CD14-positive monocyte (primary cell): Measurements from ENCODE around the gene BDNF. TPM values are rescaled to one million over a fixed set of nuclear protein-coding genes. Genes with fewer than 3 reads are reported as not detected.

Source experiments
- DNase-seq, 3 donors: peaks; one replicate each; pipeline ENCODE4 v3.0.0-alpha.2; 2011 to 2022
- H2AFZ ChIP-seq: 2 replicates; pipeline ENCODE4 v1.6.0; 2012; ENCODE audit warnings: mild to moderate bottlenecking, low read depth, low read length, inconsistent platforms; ENCODE audit not compliant: insufficient read depth, poor library complexity, severe bottlenecking
- H3K27ac ChIP-seq, 2 donors: 1 replicate in 1 of 2; 2 replicates in 1 of 2; pipeline ENCODE4 v1.5.1; 2012 to 2013; ENCODE audit warnings: low read length in 2 of 2, control low read depth in 1 of 2, inconsistent platforms in 1 of 2, low read depth in 1 of 2, mild to moderate bottlenecking in 1 of 2
- H3K27me3 ChIP-seq, 2 donors: one replicate each; pipeline versions ENCODE4 v1.6.0 to v1.6.1; 2011 to 2013; ENCODE audit warnings: low read length in 2 of 2; ENCODE audit not compliant: control insufficient read depth in 2 of 2, insufficient read depth in 2 of 2
- H3K36me3 ChIP-seq, 2 donors: replicated peaks in 1 of 2; 1 replicate in 1 of 2; 2 replicates in 1 of 2; pipeline versions ENCODE4 v1.5.1 to v1.6.1; 2012 to 2013; ENCODE audit warnings: low read length in 2 of 2, control low read depth in 1 of 2, inconsistent platforms in 1 of 2, mild to moderate bottlenecking in 1 of 2; ENCODE audit not compliant: insufficient read depth in 2 of 2, control insufficient read depth in 1 of 2
- H3K4me1 ChIP-seq, 2 donors: 1 replicate in 1 of 2; 2 replicates in 1 of 2; pipeline versions ENCODE4 v1.5.1 to v1.6.1; 2012 to 2013; ENCODE audit warnings: low read length in 2 of 2, control low read depth in 1 of 2, inconsistent platforms in 1 of 2, mild to moderate bottlenecking in 1 of 2, moderate library complexity in 1 of 2; ENCODE audit not compliant: insufficient read depth in 2 of 2, control insufficient read depth in 1 of 2
- H3K4me2 ChIP-seq: replicated peaks from 2 replicates; pipeline ENCODE3; 2012; ENCODE audit warnings: low read length, moderate library complexity, mild to moderate bottlenecking; ENCODE audit not compliant: poor library complexity, severe bottlenecking; ENCODE audit errors: extremely low read depth
- H3K4me3 ChIP-seq, 3 experiments: fragments of 200-600 bp in 1 of 3; sonication (generic) in 1 of 3; replicated peaks in 1 of 3; 1 replicate in 2 of 3; 2 replicates in 1 of 3; pipeline ENCODE4 v1.5.1; 2011 to 2013; ENCODE audit warnings: low read length in 3 of 3, mild to moderate bottlenecking in 3 of 3, control low read depth in 2 of 3, low read depth in 2 of 3, inconsistent platforms in 1 of 3, moderate library complexity in 1 of 3
- H3K79me2 ChIP-seq: 2 replicates; pipeline ENCODE4 v1.6.0; 2012; ENCODE audit warnings: mild to moderate bottlenecking, control low read depth, inconsistent platforms, low read length, moderate library complexity; ENCODE audit not compliant: insufficient read depth
- H3K9ac ChIP-seq: 2 replicates; pipeline ENCODE4 v1.6.0; 2017; ENCODE audit warnings: low read length, mild to moderate bottlenecking; ENCODE audit not compliant: insufficient read depth, poor library complexity, severe bottlenecking
- H3K9me3 ChIP-seq, 2 donors: replicated peaks in 1 of 2; 1 replicate in 1 of 2; 2 replicates in 1 of 2; pipeline versions ENCODE4 v1.5.1 to v1.6.1; 2012 to 2013; ENCODE audit warnings: low read length in 2 of 2, control low read depth in 1 of 2; ENCODE audit not compliant: control insufficient read depth in 1 of 2, insufficient read depth in 1 of 2
- H4K20me1 ChIP-seq: 2 replicates; pipeline ENCODE4 v1.6.0; 2012; ENCODE audit warnings: mild to moderate bottlenecking, low read length, control low read depth, moderate library complexity; ENCODE audit not compliant: insufficient read depth
- H3K27ac Mint-ChIP-seq, 7 donors: one replicate each; pipeline ENCODE4 v1.8.0; 2020; ENCODE audit warnings: mild to moderate bottlenecking in 7 of 7, mixed read lengths in 7 of 7, moderate library complexity in 6 of 7, inconsistent platforms in 2 of 7
- H3K27me3 Mint-ChIP-seq, 3 donors: one replicate each; pipeline ENCODE4 v1.8.0; 2021 to 2022; ENCODE audit warnings: low read depth in 3 of 3, mild to moderate bottlenecking in 3 of 3, mixed read lengths in 3 of 3, moderate library complexity in 3 of 3, inconsistent platforms in 1 of 3
- H3K36me3 Mint-ChIP-seq, 2 donors: one replicate each; pipeline ENCODE4 v1.8.0; 2020; ENCODE audit warnings: mixed read lengths in 2 of 2, inconsistent platforms in 1 of 2, mild to moderate bottlenecking in 1 of 2
- H3K4me1 Mint-ChIP-seq: one replicate; pipeline ENCODE4 v1.8.0; 2020; ENCODE audit warnings: mild to moderate bottlenecking, mixed read lengths
- H3K4me3 Mint-ChIP-seq, 2 donors: one replicate each; pipeline ENCODE4 v1.8.0; 2020; ENCODE audit warnings: mild to moderate bottlenecking in 2 of 2, mixed read lengths in 2 of 2, moderate library complexity in 1 of 2
- H3K9me3 Mint-ChIP-seq, 7 donors: one replicate each; pipeline ENCODE4 v1.8.0; 2020 to 2022; ENCODE audit warnings: mixed read lengths in 7 of 7, mild to moderate bottlenecking in 6 of 7, moderate library complexity in 6 of 7, inconsistent platforms in 2 of 7
- CTCF ChIP-seq: fragments of 200-600 bp; IDR thresholded peaks from one replicate; pipeline ENCODE4 v1.8.0; 2022; ENCODE audit warnings: antibody characterized with exemption, mild to moderate bottlenecking
- intact Hi-C, 2 donors: fragments of 100-400 bp; cut with micrococcal nuclease; formaldehyde crosslinking; loops; one replicate each; pipeline versions ENCODE4 v1.15.0 to v1.15.1; 2023
- polyA plus RNA-seq, 3 donors: library from polyadenylated mRNA; depleted of rRNA in 1 of 3; unstranded in 2 of 3; stranded (reverse) in 1 of 3; fragments of 300-500 nt in 2 of 3; fragments of >200 nt in 1 of 3; fragmentation: Illumina TruSeq in 2 of 3; gene quantifications; 1 replicate in 2 of 3; 2 replicates in 1 of 3; pipeline ENCODE4 v1.2.3, GENCODE V29; 2012 to 2021

BDNF gene
- polyA plus RNA-seq, 3 donors = not detected

GRCh38 chr11:27605422-27605821 lies 94.8 kb downstream of the BDNF start:
- Histone ChIP-seq H3K79me2 (no peaks in the 10 kb centered on the region), H2AFZ (no peak overlapping the region), H4K20me1 (no peaks in the 10 kb centered on the region), H3K27ac (no peak overlapping the region), H3K4me1 (no peaks in the 10 kb centered on the region), H3K4me3 (no peak overlapping the region), H3K9ac (no peak overlapping the region), H3K36me3 (no peaks in the 10 kb centered on the region), H3K27me3 (no peaks in the 10 kb centered on the region), H3K9me3 (no peaks in the 10 kb centered on the region), H3K4me2 (no peak overlapping the region)
- Mint-ChIP-seq H3K4me3 (no peak overlapping the region), H3K27me3 (no peaks in the 10 kb centered on the region), H3K27ac (no peak overlapping the region), H3K9me3 (peaks cover 0 to 2% (median 0%) of the 10 kb centered on the region in 7 donors), H3K4me1 (no peaks in the 10 kb centered on the region), H3K36me3 (no peaks in the 10 kb centered on the region)
- intact Hi-C loops = no loop called here
- TF ChIP-seq CTCF = no peak
- no peak for DNase-seq

Other genes starting within 250 kb of the BDNF start
- gene LGR4, start 227.7 kb downstream of the BDNF start, polyA plus RNA-seq = under 1 TPM; 0.67 to 0.92 (median 0.72) TPM
- 10 to 100 TPM in 2 of 3 donors, 1 to 10 TPM in 1; 7.3 to 24.0 (median 18.9) TPM for gene LIN7C, start 193.7 kb downstream of the BDNF start, polyA plus RNA-seq